ENCODE results near the gene PKP2.
"Not testable (repeated sequence)": the region's sequence is repeated elsewhere in the genome, so short reads cannot be mapped to it uniquely, and the experiment has no call there.

Gene PKP2

DNA sequence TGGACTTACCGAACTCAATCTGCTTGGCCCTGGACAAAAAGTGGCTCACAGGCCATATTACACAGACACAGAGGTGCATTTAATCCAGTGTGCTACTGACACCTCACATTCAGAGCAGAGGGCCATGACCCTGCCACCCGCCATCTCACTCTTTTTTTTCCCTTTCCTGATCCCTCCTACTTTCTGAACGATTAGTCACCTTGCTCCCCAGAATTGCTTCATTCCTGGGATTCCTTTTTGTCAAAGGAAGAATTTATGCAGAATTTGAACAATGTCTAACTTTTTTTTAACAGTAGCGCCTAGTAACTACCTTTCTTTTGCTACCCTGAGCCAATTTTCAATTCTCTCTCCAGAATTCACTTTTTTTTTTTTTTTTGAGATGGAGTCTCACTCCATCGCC, 4.6 kb downstream of the PKP2 start:
- Histone ChIP-seq H3K27me3 (ENCODE audit: insufficient read depth, low read length) (peaks cover 21% of the 10 kb centered on the region), H3K36me3 (ENCODE audit: insufficient read depth, low read length) (no peaks in the 10 kb centered on the region), H3K4me3 (ENCODE audit: low read length) (no peak overlapping the region), H2AFZ (ENCODE audit: low read depth, low read length) (no peak overlapping the region), H3K9me3 (ENCODE audit: low read length) (no peaks in the 10 kb centered on the region), H3K4me1 (ENCODE audit: insufficient read depth, low read length) (peaks cover 9% of the 10 kb centered on the region)

DNA sequence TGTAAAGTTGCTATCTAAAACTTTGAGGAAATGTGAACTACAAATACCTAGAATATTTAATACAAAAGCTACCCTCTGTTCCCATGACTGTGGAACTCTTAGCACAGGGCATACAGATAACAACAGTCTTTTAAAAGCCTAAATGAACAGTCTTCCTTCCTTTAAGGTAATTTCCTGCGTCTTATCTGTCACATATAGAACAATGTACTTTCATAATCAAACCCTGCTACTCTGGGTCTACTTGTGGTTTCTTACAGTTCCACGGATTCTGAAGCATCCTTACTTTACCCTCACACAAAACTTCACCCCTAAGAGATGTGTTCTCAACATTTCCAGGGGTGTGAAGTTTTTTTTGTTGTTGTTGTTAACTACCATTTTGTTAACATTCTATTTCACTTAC, 5.1 kb downstream of the PKP2 start:
- no peaks in the 10 kb centered on the region for H3K9me3 ChIP-seq (ENCODE audit: low read length)
- H3K4me3 ChIP-seq (ENCODE audit: low read length), result no peak overlapping the region
- peaks cover 8% of the 10 kb centered on the region for H3K4me1 ChIP-seq (ENCODE audit: insufficient read depth, low read length)
- no peak overlapping the region for H2AFZ ChIP-seq (ENCODE audit: low read depth, low read length)
- H3K36me3 ChIP-seq (ENCODE audit: insufficient read depth, low read length), result no peaks in the 10 kb centered on the region
- peaks cover 20% of the 10 kb centered on the region for H3K27me3 ChIP-seq (ENCODE audit: insufficient read depth, low read length)

DNA sequence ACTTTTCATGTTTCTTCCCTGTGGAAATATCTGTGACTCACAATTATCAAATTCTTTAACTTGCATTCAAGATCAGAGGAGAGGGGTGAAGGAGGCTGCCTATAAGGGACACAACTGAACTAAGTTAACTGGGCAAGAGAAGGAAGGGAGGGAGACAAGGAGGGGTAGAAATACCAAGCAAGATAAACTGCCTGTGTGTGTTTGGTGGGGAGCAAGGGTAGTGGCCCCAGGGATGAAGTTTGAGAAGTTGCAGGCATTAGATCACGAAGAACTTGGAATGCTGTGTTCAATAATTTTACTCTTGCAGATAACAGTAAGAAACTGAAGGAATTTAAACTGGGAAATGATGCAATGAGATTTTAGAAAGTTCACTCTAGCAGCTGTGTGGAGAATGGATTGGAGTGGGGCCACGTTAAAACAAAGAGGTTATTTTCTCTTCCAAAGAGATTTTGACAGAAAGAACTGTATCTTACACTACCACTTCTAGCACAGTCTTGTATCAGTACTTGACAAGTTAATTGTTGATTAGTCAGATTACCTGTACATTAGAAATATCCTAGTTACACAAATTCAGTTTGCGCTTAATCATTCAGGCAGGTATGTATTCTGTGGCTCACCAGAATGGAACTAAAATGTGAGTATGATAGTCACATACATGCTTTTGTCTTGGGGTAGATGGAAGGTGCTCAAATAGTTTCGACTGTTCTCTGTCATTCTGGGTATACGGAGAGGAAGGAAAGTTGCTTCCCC, 7.4 kb downstream of the PKP2 start:
- Histone ChIP-seq H3K4me3 (ENCODE audit: low read length) (no peak overlapping the region), H3K9me3 (ENCODE audit: low read length) (no peaks in the 10 kb centered on the region), H3K36me3 (ENCODE audit: insufficient read depth, low read length) (no peaks in the 10 kb centered on the region), H3K27me3 (ENCODE audit: insufficient read depth, low read length) (peaks cover 4% of the 10 kb centered on the region), H3K4me1 (ENCODE audit: insufficient read depth, low read length) (peaks cover 3% of the 10 kb centered on the region), H2AFZ (ENCODE audit: low read depth, low read length) (no peak overlapping the region)

DNA sequence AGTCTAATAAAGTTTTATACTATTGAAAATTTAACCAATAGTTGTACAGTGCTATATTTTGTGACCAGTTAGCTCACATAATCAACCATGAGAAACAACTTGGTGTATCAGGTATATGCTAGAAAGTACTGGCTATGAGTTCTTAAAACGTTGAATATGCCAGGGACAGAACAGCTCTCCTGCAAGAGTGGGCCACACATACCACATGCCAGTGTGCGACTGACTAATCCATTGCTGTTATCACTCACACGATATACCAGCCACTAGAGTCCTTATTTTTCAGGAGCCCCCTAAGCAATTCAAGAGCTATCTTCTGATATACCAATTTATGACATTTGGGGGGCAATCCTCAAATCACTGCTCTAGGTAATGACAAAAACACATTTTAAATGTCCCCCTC, 9.5 kb downstream of the PKP2 start:
- Histone ChIP-seq H2AFZ (ENCODE audit: low read depth, low read length) (no peak overlapping the region), H3K4me3 (ENCODE audit: low read length) (no peak overlapping the region), H3K36me3 (ENCODE audit: insufficient read depth, low read length) (no peaks in the 10 kb centered on the region), H3K27me3 (ENCODE audit: insufficient read depth, low read length) (peaks cover 2% of the 10 kb centered on the region), H3K4me1 (ENCODE audit: insufficient read depth, low read length) (peaks cover 3% of the 10 kb centered on the region), H3K9me3 (ENCODE audit: low read length) (no peaks in the 10 kb centered on the region)

DNA sequence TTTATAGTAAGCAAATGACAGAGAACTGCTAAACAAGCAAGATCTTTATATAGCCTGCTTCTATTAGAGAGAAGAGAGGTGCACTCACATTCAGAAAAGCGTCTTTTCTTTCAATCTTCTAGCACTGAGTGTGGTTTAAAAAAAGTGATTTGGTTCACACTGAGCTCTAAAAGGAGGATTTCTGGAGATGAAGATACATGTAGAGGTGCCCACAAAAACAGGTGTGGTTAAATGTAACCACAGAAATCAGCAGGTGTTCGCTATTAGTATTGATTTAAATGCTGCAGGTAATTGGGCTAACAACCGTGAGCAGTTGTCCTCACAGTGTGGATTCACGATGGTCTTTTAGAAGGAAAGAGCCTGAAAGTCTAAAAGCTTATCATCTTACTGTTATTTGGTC, 10.7 kb downstream of the PKP2 start:
- peaks cover 2% of the 10 kb centered on the region for H3K27me3 ChIP-seq (ENCODE audit: insufficient read depth, low read length)
- no peak overlapping the region for H2AFZ ChIP-seq (ENCODE audit: low read depth, low read length)
- H3K36me3 ChIP-seq (ENCODE audit: insufficient read depth, low read length), result no peaks in the 10 kb centered on the region
- no peak overlapping the region for H3K4me3 ChIP-seq (ENCODE audit: low read length)
- no peaks in the 10 kb centered on the region for H3K9me3 ChIP-seq (ENCODE audit: low read length)
- H3K4me1 ChIP-seq (ENCODE audit: insufficient read depth, low read length), result no peaks in the 10 kb centered on the region

DNA sequence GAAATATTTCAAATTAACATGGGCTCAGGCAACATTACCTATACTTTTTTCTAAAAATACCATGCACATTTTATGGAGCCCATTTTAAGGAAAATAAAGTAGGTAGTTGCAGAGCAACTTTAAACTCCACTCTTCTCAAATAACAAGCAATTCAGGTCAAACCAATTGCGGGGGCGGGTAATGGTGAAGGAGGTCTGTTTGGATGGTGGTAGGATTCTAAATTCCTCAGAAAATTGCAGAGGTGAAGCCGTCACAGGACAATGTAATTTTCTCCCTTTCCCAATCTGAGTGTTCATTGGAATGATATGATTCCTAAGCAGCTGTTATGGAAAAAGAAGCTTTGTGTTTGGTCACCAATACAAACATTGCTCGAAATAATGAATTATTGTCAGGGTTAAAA, 11.6 kb downstream of the PKP2 start:
- Histone ChIP-seq H3K9me3 (ENCODE audit: low read length) (no peaks in the 10 kb centered on the region), H3K36me3 (ENCODE audit: insufficient read depth, low read length) (no peaks in the 10 kb centered on the region), H3K27me3 (ENCODE audit: insufficient read depth, low read length) (no peaks in the 10 kb centered on the region), H3K4me1 (ENCODE audit: insufficient read depth, low read length) (no peaks in the 10 kb centered on the region), H3K4me3 (ENCODE audit: low read length) (no peak overlapping the region), H2AFZ (ENCODE audit: low read depth, low read length) (no peak overlapping the region)

DNA sequence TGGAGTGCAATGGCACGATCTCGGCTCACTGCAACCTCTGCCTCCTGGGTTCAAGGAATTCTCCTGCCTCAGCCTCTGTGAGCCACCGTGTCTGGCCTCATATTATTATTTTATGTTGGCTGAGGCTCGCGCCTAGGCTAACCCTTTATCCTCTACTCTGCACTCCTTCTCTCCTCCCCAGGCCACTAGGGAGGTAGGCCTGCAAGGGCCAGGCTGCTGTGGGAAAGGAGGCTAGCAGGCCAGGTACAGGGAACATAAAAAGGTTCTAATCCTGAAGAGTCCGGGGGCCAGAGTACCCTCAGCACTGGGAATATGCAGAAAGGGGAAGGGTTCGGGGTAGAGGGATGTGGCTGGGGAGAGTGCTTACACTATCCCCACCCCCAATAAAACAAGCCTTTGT, 14.9 kb downstream of the PKP2 start:
- Histone ChIP-seq H3K27me3 (ENCODE audit: insufficient read depth, low read length) (no peaks in the 10 kb centered on the region), H2AFZ (ENCODE audit: low read depth, low read length) (no peak overlapping the region), H3K9me3 (ENCODE audit: low read length) (no peaks in the 10 kb centered on the region), H3K4me1 (ENCODE audit: insufficient read depth, low read length) (no peaks in the 10 kb centered on the region), H3K36me3 (ENCODE audit: insufficient read depth, low read length) (no peaks in the 10 kb centered on the region), H3K4me3 (ENCODE audit: low read length) (no peak overlapping the region)

DNA sequence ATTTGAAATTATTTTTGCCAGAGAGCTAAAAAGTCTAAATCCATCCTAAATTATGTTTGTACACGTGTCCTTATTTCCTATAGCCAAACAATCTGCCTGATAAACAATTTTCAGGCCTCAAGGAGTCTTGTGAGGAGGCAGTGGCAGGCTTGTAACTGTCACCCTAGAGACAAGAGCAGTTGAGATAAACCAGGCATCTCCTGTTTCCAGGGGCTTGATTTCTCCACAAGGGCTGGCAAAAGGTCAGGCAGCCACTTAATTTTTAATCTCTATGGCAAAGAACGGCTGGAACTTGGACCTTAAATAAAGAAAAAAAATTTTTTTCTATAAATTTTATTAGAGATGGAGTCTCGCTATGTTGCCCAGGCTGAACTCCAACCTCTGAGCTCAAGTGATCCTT, 15.5 kb downstream of the PKP2 start:
- Histone ChIP-seq H3K27me3 (ENCODE audit: insufficient read depth, low read length) (no peaks in the 10 kb centered on the region), H3K9me3 (ENCODE audit: low read length) (no peaks in the 10 kb centered on the region), H3K4me1 (ENCODE audit: insufficient read depth, low read length) (no peaks in the 10 kb centered on the region), H3K4me3 (ENCODE audit: low read length) (no peak overlapping the region), H3K36me3 (ENCODE audit: insufficient read depth, low read length) (no peaks in the 10 kb centered on the region), H2AFZ (ENCODE audit: low read depth, low read length) (no peak overlapping the region)

DNA sequence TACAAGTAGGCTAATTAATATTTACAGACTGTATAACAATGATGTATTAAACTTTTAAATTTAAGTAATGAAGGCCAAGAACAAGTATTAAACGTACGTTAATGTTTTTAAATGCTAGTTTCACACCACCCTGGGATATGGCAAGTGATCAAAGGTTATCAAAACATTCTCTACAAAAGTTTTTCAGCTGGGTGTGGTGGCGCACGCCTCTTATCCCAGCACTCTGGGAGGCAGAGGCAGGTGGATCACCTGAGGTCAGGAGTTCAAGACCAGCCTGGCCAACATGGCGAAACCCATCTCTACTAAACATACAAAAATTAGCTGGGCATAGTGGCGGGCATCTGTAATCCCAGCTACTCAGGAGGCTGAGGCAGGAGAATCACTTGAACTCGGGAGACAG, 17.5 kb downstream of the PKP2 start:
- not testable (repeated sequence) for H3K27me3 ChIP-seq (ENCODE audit: insufficient read depth, low read length); H3K36me3 ChIP-seq (ENCODE audit: insufficient read depth, low read length); H3K4me1 ChIP-seq (ENCODE audit: insufficient read depth, low read length); H3K9me3 ChIP-seq (ENCODE audit: low read length); H2AFZ ChIP-seq (ENCODE audit: low read depth, low read length); H3K4me3 ChIP-seq (ENCODE audit: low read length)

DNA sequence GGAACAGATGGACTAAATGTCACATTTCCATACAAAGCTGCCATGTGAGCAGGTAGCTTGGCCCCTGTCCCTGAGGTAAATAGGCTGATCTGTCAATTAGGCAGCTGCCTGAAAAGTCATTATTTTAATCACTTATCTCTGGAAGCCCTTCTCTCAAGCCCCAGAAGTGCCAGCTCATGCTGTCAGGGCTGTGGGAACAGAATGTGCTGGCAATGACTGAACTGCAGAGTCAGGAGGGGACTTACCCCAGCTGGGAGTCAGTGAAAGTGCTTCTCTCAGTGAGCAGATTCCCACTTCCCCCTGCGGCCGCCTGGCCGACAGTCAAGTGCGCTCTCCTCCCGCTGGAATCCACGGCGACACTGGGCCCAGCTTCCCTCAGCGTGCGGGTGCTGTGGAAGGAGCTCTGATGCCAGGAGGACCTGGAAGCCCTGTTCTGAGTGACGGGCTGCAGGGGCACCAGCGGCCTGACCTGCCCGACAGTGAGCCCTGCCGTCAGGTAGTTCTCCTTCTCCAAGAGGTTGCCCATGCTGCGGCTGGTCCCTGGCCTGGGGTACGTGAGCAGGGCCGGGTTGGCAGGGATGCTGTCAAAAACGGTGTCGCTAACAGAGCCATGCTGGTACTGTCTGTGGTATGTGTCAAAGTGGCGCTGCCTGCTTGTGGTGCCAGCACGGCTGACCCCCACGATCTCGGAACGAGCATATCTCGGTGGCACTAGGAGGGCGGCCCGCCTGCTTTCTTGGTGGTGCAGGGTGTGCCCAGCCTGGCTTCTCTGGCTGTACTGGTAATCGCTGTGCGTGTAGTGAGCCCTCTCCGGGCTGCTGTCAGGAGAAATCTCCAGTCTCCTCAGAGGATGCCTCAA, 18.7 kb downstream of the PKP2 start:
- H3K9me3 ChIP-seq (ENCODE audit: low read length), result no peaks in the 10 kb centered on the region
- no peak overlapping the region for H2AFZ ChIP-seq (ENCODE audit: low read depth, low read length)
- H3K36me3 ChIP-seq (ENCODE audit: insufficient read depth, low read length), result no peaks in the 10 kb centered on the region
- H3K4me1 ChIP-seq (ENCODE audit: insufficient read depth, low read length), result no peaks in the 10 kb centered on the region
- H3K4me3 ChIP-seq (ENCODE audit: low read length), result no peak overlapping the region
- no peaks in the 10 kb centered on the region for H3K27me3 ChIP-seq (ENCODE audit: insufficient read depth, low read length)

DNA sequence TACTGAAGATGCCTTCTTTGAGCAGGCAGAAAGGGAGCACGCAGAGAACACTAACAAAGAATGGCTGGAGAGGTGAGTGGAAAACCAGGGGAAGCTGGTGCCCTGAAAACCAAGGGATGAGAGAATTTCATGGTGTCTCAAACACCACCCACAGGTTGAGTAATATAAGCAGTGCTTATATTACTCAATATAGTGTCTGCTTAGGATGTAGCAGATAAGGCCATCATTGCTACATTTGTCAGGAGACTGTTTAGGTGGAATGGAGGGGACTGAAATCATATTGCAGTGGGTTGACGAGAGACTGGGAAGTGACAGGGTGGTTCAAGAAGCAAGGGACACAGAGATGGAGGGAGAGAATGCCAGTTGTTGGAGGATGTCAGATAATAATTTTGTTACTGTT, 20.6 kb downstream of the PKP2 start:
- Histone ChIP-seq H3K4me3 (ENCODE audit: low read length) (no peak overlapping the region), H3K27me3 (ENCODE audit: insufficient read depth, low read length) (no peaks in the 10 kb centered on the region), H3K36me3 (ENCODE audit: insufficient read depth, low read length) (no peaks in the 10 kb centered on the region), H3K9me3 (ENCODE audit: low read length) (no peaks in the 10 kb centered on the region), H2AFZ (ENCODE audit: low read depth, low read length) (no peak overlapping the region), H3K4me1 (ENCODE audit: insufficient read depth, low read length) (no peaks in the 10 kb centered on the region)

DNA sequence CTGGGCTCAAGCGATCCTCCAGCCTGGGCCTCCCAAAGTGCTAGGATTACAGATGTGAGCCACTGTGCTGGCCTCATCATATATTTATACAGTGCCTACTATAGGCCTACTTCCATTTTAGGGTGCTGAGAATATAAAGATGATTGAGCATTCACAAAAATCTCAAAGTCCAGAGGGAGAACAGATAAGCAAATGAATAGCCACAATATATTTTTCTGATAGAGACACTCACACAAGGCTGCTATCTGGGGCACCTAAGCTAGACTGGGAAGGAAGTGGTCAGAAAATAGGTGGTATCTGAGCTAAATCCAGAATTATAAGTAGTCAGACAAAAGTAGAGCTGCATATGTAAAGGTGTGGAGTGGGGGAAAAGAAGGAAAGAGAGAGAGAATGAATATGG, 21.6 kb downstream of the PKP2 start:
- H3K36me3 ChIP-seq (ENCODE audit: insufficient read depth, low read length), result no peaks in the 10 kb centered on the region

DNA sequence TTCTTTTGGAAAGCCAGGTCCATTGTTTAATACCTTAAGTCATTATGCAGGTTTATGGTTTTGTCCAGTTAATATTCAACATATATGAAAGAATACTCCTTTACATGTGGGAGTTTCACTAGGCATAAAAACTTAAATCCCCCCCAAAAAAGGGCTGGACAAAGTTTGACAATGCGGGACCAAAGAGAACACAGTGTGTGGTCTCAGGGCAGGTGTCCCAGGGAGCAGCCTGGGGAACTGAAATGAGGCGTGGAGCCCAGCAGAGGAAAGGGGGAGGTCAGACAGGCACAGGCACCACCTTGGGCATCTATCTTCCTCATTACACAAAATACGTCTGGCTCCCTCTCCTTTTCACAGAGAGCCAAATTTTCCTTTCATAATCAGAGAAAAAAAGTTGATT, 22.5 kb downstream of the PKP2 start:
- H2AFZ ChIP-seq (ENCODE audit: low read depth, low read length), result no peak overlapping the region
- H3K9me3 ChIP-seq (ENCODE audit: low read length), result no peaks in the 10 kb centered on the region
- no peaks in the 10 kb centered on the region for H3K36me3 ChIP-seq (ENCODE audit: insufficient read depth, low read length)
- H3K27me3 ChIP-seq (ENCODE audit: insufficient read depth, low read length), result no peaks in the 10 kb centered on the region
- H3K4me1 ChIP-seq (ENCODE audit: insufficient read depth, low read length), result no peaks in the 10 kb centered on the region
- H3K4me3 ChIP-seq (ENCODE audit: low read length), result no peak overlapping the region

More for the DNA sequence above, 21.6 kb downstream of the PKP2 start:
- no peaks in the 10 kb centered on the region for H3K4me1 ChIP-seq (ENCODE audit: insufficient read depth, low read length)
- H2AFZ ChIP-seq (ENCODE audit: low read depth, low read length), result no peak overlapping the region
- H3K4me3 ChIP-seq (ENCODE audit: low read length), result no peak overlapping the region
- no peaks in the 10 kb centered on the region for H3K9me3 ChIP-seq (ENCODE audit: low read length)
- H3K27me3 ChIP-seq (ENCODE audit: insufficient read depth, low read length), result no peaks in the 10 kb centered on the region

All from neuron (in vitro differentiated cells).